Motor neuron (in vitro differentiated cells): ENCODE data around the gene RPIA. TPM values are rescaled to one million over a fixed set of nuclear protein-coding genes. Genes with fewer than 3 reads are reported as not detected.
A peak's percentile ranks its signal among the peaks of the same experiment; 100 is the strongest.

Source experiments
- ATAC-seq, 8 experiments: fragments of 200-7000 bp; cut with Tn5 transposase; replicated peaks in 6 of 8; 2 replicates each; pipeline ENCODE4 v1.8.0; 2021; ENCODE audit warnings: mild to moderate bottlenecking in 8 of 8, moderate library complexity in 8 of 8
- H3K27ac ChIP-seq, 2 donors: fragments of 250-450 bp; sonication (Bioruptor Pico); 2 replicates each; pipeline ENCODE4 v1.9.0; 2021; ENCODE audit warnings: antibody characterized with exemption in 2 of 2, mild to moderate bottlenecking in 2 of 2, moderate library complexity in 1 of 2
- H3K4me1 ChIP-seq, 2 donors: fragments of 250-450 bp; sonication (Bioruptor Pico); replicated peaks in 1 of 2; 2 replicates each; pipeline ENCODE4 v1.6.1; 2021; ENCODE audit warnings: antibody characterized with exemption in 2 of 2, mild to moderate bottlenecking in 2 of 2, moderate library complexity in 1 of 2
- H3K4me3 ChIP-seq, 5 donors: fragments of 250-450 bp; sonication (Bioruptor Pico); 2 replicates each; pipeline ENCODE4 v1.9.0; 2021; ENCODE audit warnings: antibody characterized with exemption in 5 of 5, mild to moderate bottlenecking in 5 of 5, moderate library complexity in 4 of 5
- WGBS, 10 experiments: fragments of 450-650 bp; shearing (Covaris generic); methylation state at CpG; one replicate each; pipeline ENCODE4 v1.0.0; 2022; 5-methylcytosine and 5-hydroxymethylcytosine counted together
- in situ Hi-C, 9 experiments: fragments of 400-800 bp; cut with MboI; loops; one replicate each; pipeline ENCODE4 v1.15.0; 2021; ENCODE audit warnings: low sequenced_read_pairs in 9 of 9, low pct_unique_long_range_greater_than_20kb in 2 of 9; ENCODE audit not compliant: unreplicated experiment in 9 of 9
- total RNA-seq, 8 experiments: library from RNA; unstranded; fragments of 300-600 nt; gene quantifications; 2 replicates each; pipeline versions ENCODE4 v1.2.3 to v1.2.4, GENCODE V29; 2022

Gene RPIA
- total RNA-seq, 8 experiments from 2014 or later: 6.1 to 17.1 (median 8.5) TPM

DNA sequence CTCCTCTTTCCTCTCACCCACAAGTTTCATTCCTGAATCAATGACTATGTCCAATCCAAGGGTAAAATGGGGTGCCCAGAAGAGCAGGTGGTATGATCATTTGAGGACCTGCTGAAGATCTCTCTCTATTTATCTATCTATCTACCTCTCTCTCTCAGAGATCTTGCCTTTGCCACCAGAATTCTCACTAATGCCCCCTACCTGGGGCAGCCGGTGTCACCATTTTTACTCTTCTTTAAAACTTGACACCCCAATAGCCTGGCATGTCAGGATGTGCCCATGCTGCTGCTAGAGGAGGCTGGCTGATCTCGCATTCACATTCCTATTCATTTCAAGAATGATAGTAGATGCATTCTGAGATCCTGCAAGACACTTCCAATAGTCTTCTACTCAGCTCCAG, 24.3 kb upstream of the RPIA start:
- 50 to 100% (median 76%) methylated on average over 1 to 2 of the region's 2 CpGs; no CpG with 5 or more reads in 4 of the 10 experiments for WGBS, 10 experiments
- no peak overlapping the region for H3K4me3 ChIP-seq
- no peak for ATAC-seq
- H3K27ac ChIP-seq: no peak overlapping the region
- H3K4me1 ChIP-seq: no peaks in the 10 kb centered on the region
- in situ Hi-C loops: loop anchor here in 2 of 9 experiments (5.0 to 10.0 kb wide), 2 partner anchors 72 to 75 kb away; no protein-coding TSS in a partner anchor

DNA sequence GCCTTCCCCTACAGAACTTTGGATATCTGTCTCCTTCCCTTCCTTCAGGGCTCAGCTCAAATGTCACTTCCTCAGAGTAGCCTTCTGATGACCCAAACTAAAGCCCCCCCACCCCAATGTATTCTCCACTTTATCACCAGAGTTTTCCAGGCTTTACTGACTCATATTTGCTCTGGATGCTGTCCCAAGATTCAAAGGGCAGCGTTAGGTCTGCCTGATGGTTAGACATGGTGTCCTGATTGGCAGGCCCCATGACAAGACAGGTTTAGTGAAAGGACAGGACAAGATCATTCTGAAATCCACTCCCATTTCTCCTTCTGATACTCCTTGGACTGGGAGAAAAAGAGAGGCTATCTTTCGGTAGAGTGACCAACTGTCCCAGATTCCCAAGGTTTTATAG, 22.6 kb upstream of the RPIA start:
- 40 to 100% (median 93%) methylated on average over 1 to 2 of the region's 2 CpGs; no CpG with 5 or more reads in 2 of the 10 experiments for WGBS, 10 experiments
- in situ Hi-C loops: loop anchor here in 2 of 9 experiments (5.0 to 10.0 kb wide), 2 partner anchors 74 to 77 kb away; no protein-coding TSS in a partner anchor
- Histone ChIP-seq H3K4me1 (no peaks in the 10 kb centered on the region), H3K4me3 (no peak overlapping the region), H3K27ac (no peak overlapping the region)
- no peak for ATAC-seq

DNA sequence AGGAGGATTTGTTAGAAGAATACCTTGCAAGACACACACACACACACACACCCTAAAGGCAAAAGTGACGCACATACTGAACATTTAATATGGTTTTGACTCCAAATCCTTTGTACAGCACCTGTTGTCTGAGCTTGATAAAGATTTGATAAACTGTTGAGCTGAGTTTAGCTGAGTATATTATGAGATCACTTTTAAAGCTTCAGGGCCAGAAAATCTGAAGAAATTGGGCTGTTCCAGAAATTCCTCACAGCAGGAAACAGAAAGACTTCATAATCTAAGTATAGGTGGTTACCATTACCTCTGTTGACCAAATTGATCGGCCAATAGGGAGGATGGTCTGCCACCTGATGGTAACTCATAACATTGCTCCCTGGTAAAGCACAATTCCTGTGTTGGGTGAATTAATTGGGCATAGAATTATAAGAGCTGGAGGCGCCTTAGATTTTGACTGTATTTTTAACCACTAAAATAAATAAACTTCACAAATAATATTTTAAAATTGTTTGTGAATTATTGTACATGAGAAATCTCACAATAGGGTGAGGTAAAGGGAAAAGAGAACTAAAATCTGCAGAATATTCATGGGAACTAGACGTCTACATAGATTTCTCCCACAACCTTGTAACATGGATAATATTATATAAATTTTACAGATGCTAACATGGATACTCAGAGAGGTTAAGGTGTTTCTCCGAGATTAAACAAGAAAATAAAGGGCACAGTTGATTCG, 21.8 kb upstream of the RPIA start:
- WGBS, 10 experiments: 24 to 100% (median 59%) methylated on average over 2 to 6 of the region's 6 CpGs
- peak in 7 of 8 experiments; percentile 48 to 77 (median 65) for ATAC-seq
- Histone ChIP-seq H3K4me3 (no peak overlapping the region), H3K4me1 (no peaks in the 10 kb centered on the region), H3K27ac (no peak overlapping the region)
- in situ Hi-C loops: loop anchor here in 3 of 9 experiments (5.0 to 10.0 kb wide), 2 partner anchors 75 to 77 kb away; no protein-coding TSS in a partner anchor

DNA sequence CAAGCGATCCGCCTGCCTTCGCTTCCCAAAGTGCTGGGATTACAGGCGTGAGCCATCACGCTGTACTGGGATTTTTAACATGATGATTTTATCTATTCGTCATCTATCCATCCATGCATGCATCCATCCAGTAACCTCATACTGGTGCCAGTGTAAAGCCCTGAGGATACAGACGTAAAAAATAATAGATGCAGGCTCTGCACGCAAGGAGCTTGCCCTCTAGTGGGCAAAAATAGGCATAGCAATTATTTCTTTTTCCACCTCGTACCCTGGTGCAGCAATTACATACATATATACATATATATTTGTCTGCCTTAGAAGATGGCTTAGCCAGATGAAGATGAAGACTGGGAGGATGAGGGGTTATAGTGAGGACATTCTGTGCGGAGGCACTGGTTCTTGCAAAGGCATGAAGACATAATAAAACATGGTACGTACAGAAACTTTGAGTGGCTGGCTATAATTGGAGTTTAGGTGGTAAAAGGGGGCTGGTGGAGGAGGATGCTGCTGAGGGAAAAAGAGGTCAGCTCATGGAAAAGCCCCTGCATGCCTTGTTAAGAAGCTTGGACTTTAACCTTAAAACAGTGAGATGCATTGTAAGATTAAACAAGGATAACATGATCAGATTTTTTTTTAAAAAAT, 19.6 kb upstream of the RPIA start:
- peak; percentile 65 to 96 (median 80) for ATAC-seq
- WGBS, 10 experiments: 0 to 60% (median 41%) methylated on average over 2 to 11 of the region's 11 CpGs; no CpG with 5 or more reads in 3 of the 10 experiments

DNA sequence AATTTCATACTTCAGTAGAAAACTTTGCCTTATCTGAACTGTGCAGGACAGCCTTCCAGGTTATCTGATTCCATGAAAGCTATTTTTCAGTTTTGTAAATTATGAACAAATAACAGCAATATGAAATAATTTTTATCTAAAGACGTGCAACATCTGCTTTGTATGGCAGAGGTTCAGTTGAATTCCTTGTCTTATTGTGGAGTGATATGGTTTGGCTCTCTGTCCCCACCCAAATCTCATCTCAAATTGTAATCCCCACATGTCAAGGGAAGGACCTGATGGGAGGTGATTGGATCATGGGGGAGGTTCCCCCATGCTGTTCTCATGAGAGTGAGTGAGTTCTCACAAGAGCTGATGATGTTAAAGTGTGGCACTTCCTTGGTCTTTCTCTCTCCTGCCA, 18.1 kb upstream of the RPIA start:
- no peak for ATAC-seq
- WGBS, 10 experiments: 40 to 100% (median 85%) methylated on average over 1 of the region's 1 CpG; no CpG with 5 or more reads in 6 of the 10 experiments
- no peak overlapping the region for H3K27ac ChIP-seq
- in situ Hi-C loops: loop anchor here in 1 of 9 experiments (10.0 kb wide), 1 partner anchor 79 kb away; no protein-coding TSS in a partner anchor
- H3K4me1 ChIP-seq: no peaks in the 10 kb centered on the region
- no peak overlapping the region for H3K4me3 ChIP-seq

More for the DNA sequence above, 19.6 kb upstream of the RPIA start:
- no peak overlapping the region for H3K4me3 ChIP-seq
- in situ Hi-C loops: loop anchor here in 1 of 9 experiments (10.0 kb wide), 1 partner anchor 77 kb away; no protein-coding TSS in a partner anchor
- H3K4me1 ChIP-seq: no peaks in the 10 kb centered on the region
- no peak overlapping the region for H3K27ac ChIP-seq

DNA sequence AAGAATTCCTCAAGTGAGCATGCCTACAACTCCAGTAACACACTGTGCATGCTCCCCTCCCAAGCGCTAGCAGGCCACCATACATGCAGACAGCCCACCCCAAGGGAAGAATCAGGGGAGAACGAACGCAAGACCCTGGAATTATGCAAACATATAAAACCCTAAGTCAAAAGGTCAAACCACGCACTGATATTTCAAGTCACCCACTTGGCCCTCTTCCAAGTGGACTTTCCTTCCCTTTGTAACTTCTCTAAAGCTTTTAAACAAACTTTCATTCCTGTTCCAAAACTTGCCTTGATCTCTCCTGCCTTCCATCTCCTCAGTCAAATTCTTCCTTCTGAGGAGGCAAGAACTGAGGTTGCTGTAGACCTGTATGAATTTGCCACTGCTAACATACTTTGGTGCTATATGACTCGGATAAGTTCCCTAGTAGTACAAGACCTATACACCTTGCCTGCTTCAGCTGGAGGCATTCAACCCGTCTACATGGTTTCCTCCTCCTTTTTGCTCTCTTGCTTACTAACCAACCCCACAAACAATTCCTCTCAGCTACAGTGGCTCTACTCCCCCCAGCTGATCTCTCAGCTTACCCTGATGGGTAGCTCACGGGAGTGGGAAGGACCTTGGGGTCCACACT, 11.1 kb upstream of the RPIA start:
- in situ Hi-C loops: no loop called here
- H3K27ac ChIP-seq: no peak overlapping the region
- H3K4me1 ChIP-seq: no peaks in the 10 kb centered on the region
- whole genome bisulfite sequencing, 10 experiments: 46 to 100% (median 80%) methylated on average over 1 to 7 of the region's 7 CpGs; no CpG with 5 or more reads in 1 of the 10 experiments
- no peak for ATAC-seq
- H3K4me3 ChIP-seq: no peak overlapping the region

DNA sequence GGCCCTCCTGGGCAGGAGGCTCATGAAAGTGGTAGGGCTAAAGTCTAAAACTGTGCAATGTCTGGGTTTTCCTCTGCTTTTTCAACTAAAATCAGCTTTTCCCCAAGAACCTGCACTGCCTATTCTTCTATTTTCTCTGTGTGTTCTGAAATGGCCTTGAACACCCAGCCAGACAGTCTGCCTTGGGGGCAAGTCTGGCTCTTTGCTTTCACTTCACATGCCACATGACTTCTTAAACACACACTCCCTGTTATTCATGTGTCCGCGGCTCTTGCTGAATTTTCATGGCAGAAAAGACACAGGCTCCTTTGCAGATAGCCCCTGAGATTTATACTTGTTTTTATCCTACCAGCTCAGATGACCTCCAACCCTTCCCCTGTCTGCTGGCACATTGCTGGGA, 10.6 kb upstream of the RPIA start:
- peak in 3 of 8 experiments; percentile 62 to 96 (median 85) for ATAC-seq
- Histone ChIP-seq H3K4me3 (no peak overlapping the region), H3K27ac (no peak overlapping the region), H3K4me1 (no peaks in the 10 kb centered on the region)
- WGBS, 10 experiments: 31 to 100% (median 91%) methylated on average over 2 of the region's 2 CpGs; no CpG with 5 or more reads in 6 of the 10 experiments
- in situ Hi-C loops: no loop called here

DNA sequence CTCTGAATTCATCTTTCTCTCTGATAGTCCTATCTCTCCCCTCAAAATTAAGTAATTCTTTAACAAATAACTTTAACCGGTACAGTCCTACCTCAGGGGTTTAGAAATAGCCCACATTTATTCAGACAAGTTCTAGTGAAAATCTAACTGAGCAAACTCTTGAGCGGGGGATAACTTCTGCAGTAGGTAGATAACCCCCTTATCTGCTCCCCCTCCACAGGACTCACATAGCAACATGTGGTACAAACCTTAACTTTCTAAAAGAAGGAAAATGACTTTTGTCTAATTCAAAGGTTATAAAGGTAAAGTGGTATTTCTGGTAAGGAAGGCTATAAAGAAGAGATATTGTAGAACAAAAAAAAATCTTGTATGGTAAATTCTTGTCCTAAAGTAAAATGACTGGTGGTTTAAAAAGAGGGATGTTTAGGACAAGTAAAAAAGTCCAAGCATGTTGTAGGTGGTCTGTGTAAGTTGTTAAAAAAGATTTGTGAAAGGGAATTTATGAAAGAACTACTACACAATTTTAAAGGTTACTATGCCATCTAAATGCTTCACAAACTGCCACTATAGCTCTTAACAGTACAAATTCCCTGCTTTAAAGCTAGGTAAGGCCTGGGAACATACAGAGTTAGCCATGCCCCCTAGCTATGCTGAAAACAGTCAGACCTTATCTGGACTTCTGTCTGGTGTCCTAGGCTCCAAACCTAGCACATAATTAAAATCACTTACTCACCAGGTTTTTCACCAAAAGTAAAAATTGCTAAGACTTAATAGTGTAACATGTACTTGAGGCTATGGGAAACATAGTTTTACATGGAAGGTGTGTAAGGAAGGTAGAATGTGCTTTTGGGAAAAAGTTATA, 8.1 kb upstream of the RPIA start:
- in situ Hi-C loops: no loop called here
- no peaks in the 10 kb centered on the region for H3K4me1 ChIP-seq
- WGBS, 10 experiments: 0 to 100% (median 50%) methylated on average over 1 of the region's 2 CpGs; no CpG with 5 or more reads in 3 of the 10 experiments
- no peak overlapping the region for H3K27ac ChIP-seq
- no peak for ATAC-seq
- H3K4me3 ChIP-seq: no peak overlapping the region

DNA sequence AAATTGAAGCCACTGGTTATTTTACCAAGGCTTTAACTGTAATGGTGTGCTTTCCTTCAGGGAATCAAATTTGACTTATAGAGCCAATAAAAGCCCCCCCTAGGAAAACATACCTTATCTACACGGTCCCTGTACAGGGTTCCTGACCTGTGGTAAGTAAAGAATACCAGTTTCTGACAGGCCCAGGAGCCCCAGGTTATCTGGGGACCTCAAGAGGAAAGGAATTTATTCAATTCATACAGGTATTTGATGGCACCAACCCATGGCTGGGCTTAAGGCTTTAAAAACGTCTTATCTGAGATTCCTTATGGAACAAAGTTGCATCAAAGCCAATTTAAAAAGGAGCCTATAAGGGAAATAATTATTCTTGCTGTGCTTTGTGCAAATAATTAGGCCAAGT, 7.0 kb upstream of the RPIA start:
- no peaks in the 10 kb centered on the region for H3K4me1 ChIP-seq
- no peak for ATAC-seq
- 0 to 87% (median 70%) methylated on average over 1 to 2 of the region's 2 CpGs; no CpG with 5 or more reads in 1 of the 10 experiments for WGBS, 10 experiments
- no peak overlapping the region for H3K27ac ChIP-seq
- in situ Hi-C loops: no loop called here
- no peak overlapping the region for H3K4me3 ChIP-seq

DNA sequence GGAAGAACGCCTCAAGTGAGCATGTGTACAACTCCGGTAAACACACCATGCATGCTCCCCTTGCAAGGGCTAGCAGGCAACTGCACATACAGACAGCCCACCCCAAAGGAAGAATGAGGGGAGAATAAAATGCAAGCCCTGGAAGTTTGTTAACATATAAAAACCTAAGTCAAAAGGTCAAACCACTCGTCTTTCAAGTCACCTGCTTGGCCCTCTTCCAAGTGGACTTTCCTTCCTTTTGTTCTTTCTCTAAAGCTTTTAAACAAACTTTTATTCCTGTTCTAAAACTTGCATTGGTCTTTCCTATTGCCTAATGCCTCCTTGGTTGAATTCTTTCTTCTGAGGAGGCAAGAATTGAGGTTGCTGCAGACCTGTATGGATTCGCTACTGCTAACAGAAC, 5.2 kb upstream of the RPIA start:
- in situ Hi-C loops: no loop called here
- H3K27ac ChIP-seq: no peak overlapping the region

DNA sequence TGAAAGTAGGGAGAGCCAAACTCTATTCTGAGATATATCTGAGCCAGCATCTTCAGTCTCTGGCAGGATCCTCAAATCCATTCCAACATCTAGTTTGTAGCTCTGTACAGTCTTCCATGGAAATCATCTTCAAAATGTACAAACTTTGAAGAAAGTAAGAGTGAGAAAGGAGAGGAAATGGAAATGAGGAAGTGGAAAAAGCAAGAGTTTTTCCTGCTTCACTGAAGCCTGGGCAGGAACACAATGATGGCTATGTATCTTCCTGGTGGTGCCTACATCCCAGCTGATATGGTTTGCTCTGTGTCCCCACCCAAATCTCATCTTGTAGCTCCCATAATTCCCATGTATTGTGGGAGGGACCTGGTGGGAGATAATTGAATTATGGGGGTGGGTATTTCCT, 4.1 kb upstream of the RPIA start:
- Histone ChIP-seq H3K4me1 (peaks cover 7 to 9% of the 10 kb centered on the region in 2 donors), H3K4me3 (no peak overlapping the region), H3K27ac (no peak overlapping the region)
- ATAC-seq: no peak
- in situ Hi-C loops: no loop called here

More for the DNA sequence above, 5.2 kb upstream of the RPIA start:
- no peak for ATAC-seq
- WGBS, 10 experiments: 57 to 100% (median 85%) methylated on average over 1 to 4 of the region's 4 CpGs
- no peak overlapping the region for H3K4me3 ChIP-seq
- peaks cover 7 to 9% of the 10 kb centered on the region in 2 donors for H3K4me1 ChIP-seq

DNA sequence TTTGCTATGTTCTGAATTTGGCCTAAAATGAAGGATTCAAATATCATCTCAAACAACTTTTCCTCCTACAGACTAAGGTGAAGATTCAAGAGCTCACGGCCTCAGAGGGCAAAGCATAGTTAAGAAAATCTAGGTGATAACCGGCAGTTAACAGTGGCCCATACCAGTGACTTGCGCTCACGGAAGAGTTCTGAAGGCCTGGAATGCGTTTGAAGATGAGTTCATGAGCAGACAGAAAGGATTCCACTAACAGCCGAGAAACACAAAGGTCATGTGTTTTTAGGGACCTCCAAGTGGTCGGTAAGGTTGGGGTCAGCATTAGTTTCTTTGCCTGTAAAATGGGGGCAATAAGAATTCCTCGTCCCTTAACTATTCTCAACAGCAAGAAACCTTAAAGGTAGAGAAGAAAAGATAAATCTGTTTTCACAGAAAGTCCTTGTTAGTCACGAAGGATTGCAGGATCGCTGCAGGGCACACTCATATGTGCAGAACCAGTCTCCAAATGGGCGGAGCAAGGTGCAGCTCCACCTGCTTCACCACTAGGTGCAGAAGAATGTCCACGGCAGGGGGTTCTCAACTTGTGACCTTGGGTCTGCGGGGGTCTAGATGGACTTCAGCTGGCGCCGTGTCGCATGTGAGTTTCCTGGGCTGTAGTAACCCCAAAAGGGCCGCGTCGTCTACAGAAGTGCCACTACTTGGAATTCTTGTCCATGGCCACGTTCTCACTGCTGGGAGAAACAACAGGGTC, 708 bp upstream of the RPIA start:
- peak overlapping the region; percentile 36 to 53 for H3K27ac ChIP-seq
- peak in 6 of 8 experiments; percentile 0 to 13 (median 7) for ATAC-seq
- H3K4me3 ChIP-seq: peak overlapping the region; percentile 58 to 81 (median 73)
- in situ Hi-C loops: no loop called here
- WGBS, 10 experiments: 39 to 100% (median 67%) methylated on average over 2 to 11 of the region's 20 CpGs; no CpG with 5 or more reads in 2 of the 10 experiments
- H3K4me1 ChIP-seq: peaks cover 9 to 14% of the 10 kb centered on the region in 2 donors
